Gastroesophageal sphincter (tissue), 3 donors: ENCODE measurements around the gene MEI4.

ENCODE experiments used
- EP300 ChIP-seq: sonication (generic); formaldehyde crosslinking; IDR thresholded peaks from one replicate; pipeline ENCODE4 v1.6.1; 2017; ENCODE audit warnings: antibody characterized with exemption, mild to moderate bottlenecking
- POLR2A ChIP-seq, 2 donors: fragments of 450-650 bp; IDR thresholded peaks; one replicate each; pipeline ENCODE4 v1.6.1; 2017; ENCODE audit warnings: antibody characterized with exemption in 2 of 2, mild to moderate bottlenecking in 2 of 2, moderate library complexity in 1 of 2
- POLR2AphosphoS5 ChIP-seq: sonication (generic); formaldehyde crosslinking; IDR thresholded peaks from one replicate; pipeline ENCODE4 v1.6.1; 2017; ENCODE audit warnings: antibody characterized with exemption
- TF ChIP-seq, protein P1 (sequence below), 4 experiments: fragments of 200-600 bp in 2 of 4; fragments of 450-650 bp in 2 of 4; sonication (generic) in 1 of 4; IDR thresholded peaks; one replicate each; pipeline ENCODE4 v1.5.1; 2017 to 2019; ENCODE audit warnings: antibody characterized with exemption in 4 of 4, mild to moderate bottlenecking in 2 of 4, moderate library complexity in 2 of 4

DNA sequence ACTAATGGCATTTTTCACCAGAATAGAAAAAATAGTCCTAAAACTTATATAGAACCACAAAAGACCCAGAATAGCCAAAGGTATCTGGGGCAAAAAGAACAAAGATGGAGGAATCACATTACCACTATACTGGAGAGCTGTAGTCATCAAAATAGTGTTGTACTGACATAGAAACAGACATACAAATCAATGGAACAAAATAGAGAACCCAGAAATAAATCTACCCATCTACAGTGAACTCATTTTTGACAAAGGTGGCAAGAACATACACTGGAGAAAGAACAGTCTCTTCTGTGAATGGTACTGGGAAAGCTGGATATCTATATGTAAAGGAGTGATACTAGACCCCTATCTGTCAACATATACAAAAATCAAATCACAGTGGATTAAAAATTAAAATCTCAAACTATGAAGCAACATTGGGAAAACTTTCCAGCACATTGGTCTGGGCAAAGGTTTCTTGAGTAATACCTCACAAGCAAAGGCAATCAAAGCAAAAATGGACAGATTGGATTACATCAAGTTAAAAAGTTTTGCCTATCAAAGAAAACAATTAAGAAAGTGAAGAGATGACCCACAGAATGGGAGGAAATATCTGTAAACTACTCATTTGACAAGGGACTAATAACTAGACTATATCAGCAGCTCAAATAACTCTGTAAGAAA lies 120.5 kb downstream of the MEI4 start:
- TF ChIP-seq, protein P1, sequence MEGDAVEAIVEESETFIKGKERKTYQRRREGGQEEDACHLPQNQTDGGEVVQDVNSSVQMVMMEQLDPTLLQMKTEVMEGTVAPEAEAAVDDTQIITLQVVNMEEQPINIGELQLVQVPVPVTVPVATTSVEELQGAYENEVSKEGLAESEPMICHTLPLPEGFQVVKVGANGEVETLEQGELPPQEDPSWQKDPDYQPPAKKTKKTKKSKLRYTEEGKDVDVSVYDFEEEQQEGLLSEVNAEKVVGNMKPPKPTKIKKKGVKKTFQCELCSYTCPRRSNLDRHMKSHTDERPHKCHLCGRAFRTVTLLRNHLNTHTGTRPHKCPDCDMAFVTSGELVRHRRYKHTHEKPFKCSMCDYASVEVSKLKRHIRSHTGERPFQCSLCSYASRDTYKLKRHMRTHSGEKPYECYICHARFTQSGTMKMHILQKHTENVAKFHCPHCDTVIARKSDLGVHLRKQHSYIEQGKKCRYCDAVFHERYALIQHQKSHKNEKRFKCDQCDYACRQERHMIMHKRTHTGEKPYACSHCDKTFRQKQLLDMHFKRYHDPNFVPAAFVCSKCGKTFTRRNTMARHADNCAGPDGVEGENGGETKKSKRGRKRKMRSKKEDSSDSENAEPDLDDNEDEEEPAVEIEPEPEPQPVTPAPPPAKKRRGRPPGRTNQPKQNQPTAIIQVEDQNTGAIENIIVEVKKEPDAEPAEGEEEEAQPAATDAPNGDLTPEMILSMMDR (IDR thresholded peaks at IDR 0.05), result no peak
- no peak for TF ChIP-seq POLR2A (IDR thresholded peaks at IDR 0.05)
- no peak for TF ChIP-seq POLR2AphosphoS5
- TF ChIP-seq EP300, result no peak
